HepG2 (cell line): Measurements from ENCODE around the gene ZNF548. TPM values are rescaled to one million over a fixed set of nuclear protein-coding genes. Genes with fewer than 3 reads are reported as not detected.

Experiments
- ATAD3A ChIP-seq: sonication (generic); formaldehyde crosslinking; IDR thresholded peaks from 2 replicates; pipeline ENCODE4 v1.4.0; 2020; ENCODE audit warnings: missing genetic modification reagents
- CEBPG ChIP-seq: IDR thresholded peaks from 2 replicates; pipeline ENCODE4 v1.6.1; 2016
- EEA1 ChIP-seq: sonication (generic); formaldehyde crosslinking; IDR thresholded peaks from 2 replicates; pipeline ENCODE4 v1.5.1; 2020; ENCODE audit warnings: mild to moderate bottlenecking, missing genetic modification reagents, borderline replicate concordance
- SPEN ChIP-seq: sonication (generic); formaldehyde crosslinking; IDR thresholded peaks from 2 replicates; pipeline ENCODE4 v1.5.1; 2020; ENCODE audit warnings: low read depth, mild to moderate bottlenecking, missing genetic modification reagents
- SRF ChIP-seq: IDR thresholded peaks from 2 replicates; pipeline ENCODE4 v1.6.1; 2011; ENCODE audit warnings: mild to moderate bottlenecking, low read depth, low read length, moderate library complexity
- TFDP1 ChIP-seq: IDR thresholded peaks from 2 replicates; pipeline ENCODE4 v1.6.1; 2016; ENCODE audit warnings: missing compliant biosample characterization, missing genetic modification reagents, borderline replicate concordance
- ZBTB4 ChIP-seq: sonication (generic); formaldehyde crosslinking; IDR thresholded peaks from 2 replicates; pipeline ENCODE4 v1.4.0; 2020; ENCODE audit warnings: missing genetic modification reagents, mild to moderate bottlenecking, borderline replicate concordance
- ZNF737 ChIP-seq: sonication (generic); formaldehyde crosslinking; IDR thresholded peaks from 2 replicates; pipeline ENCODE4 v1.5.0; 2020; ENCODE audit warnings: missing genetic modification reagents, mild to moderate bottlenecking, borderline replicate concordance
- ZNF772 ChIP-seq: sonication (generic); formaldehyde crosslinking; IDR thresholded peaks from 2 replicates; pipeline ENCODE4 v1.5.0; 2020; ENCODE audit warnings: mild to moderate bottlenecking, missing genetic modification reagents
- ZNF816 ChIP-seq: sonication (generic); formaldehyde crosslinking; IDR thresholded peaks from 2 replicates; pipeline ENCODE4 v1.8.0; 2022; ENCODE audit warnings: missing genetic modification reagents, mild to moderate bottlenecking, borderline replicate concordance
- polyA plus RNA-seq, 8 experiments: library from polyadenylated mRNA; depleted of rRNA in 3 of 8; stranded (reverse) in 7 of 8; unstranded in 1 of 8; fragments of >200 nt; fragmentation: Illumina TruSeq in 4 of 8; extraction: Trizol in 4 of 8; gene quantifications; 2 replicates each; pipeline versions ENCODE4 v1.2.1 to v1.2.3, GENCODE V29; 2011 to 2016; ENCODE audit warnings: low read depth in 4 of 8, missing spikeins in 1 of 8, mixed read lengths in 1 of 8; ENCODE audit not compliant: insufficient read depth in 1 of 8
- total RNA-seq, 5 experiments: library from RNA; depleted of rRNA; stranded (reverse); fragments of >200 nt; fragmentation: Illumina TruSeq; extraction: Trizol; gene quantifications; 2 replicates each; pipeline ENCODE4 v1.2.3, GENCODE V29; 2016; ENCODE audit warnings: low read depth in 1 of 5
- TF ChIP-seq, protein P1 (sequence below): sonication (generic); formaldehyde crosslinking; IDR thresholded peaks from 2 replicates; pipeline ENCODE4 v1.5.1; 2020; ENCODE audit warnings: missing genetic modification reagents, mild to moderate bottlenecking, borderline replicate concordance
- TF ChIP-seq, protein P2 (sequence below): sonication (generic); formaldehyde crosslinking; IDR thresholded peaks from 2 replicates; pipeline ENCODE4 v1.4.0; 2020; ENCODE audit warnings: missing genetic modification reagents
- TF ChIP-seq, protein P3 (sequence below): IDR thresholded peaks from 2 replicates; pipeline ENCODE4 v1.6.1; 2016; ENCODE audit warnings: missing compliant biosample characterization, missing genetic modification reagents, borderline replicate concordance

Gene ZNF548
- total and polyA plus RNA-seq, 2 of the 13 experiments (the other 11 are each of a cell fraction or from before 2014, with no cell fraction given): 19.6 to 24.9 TPM

DNA sequence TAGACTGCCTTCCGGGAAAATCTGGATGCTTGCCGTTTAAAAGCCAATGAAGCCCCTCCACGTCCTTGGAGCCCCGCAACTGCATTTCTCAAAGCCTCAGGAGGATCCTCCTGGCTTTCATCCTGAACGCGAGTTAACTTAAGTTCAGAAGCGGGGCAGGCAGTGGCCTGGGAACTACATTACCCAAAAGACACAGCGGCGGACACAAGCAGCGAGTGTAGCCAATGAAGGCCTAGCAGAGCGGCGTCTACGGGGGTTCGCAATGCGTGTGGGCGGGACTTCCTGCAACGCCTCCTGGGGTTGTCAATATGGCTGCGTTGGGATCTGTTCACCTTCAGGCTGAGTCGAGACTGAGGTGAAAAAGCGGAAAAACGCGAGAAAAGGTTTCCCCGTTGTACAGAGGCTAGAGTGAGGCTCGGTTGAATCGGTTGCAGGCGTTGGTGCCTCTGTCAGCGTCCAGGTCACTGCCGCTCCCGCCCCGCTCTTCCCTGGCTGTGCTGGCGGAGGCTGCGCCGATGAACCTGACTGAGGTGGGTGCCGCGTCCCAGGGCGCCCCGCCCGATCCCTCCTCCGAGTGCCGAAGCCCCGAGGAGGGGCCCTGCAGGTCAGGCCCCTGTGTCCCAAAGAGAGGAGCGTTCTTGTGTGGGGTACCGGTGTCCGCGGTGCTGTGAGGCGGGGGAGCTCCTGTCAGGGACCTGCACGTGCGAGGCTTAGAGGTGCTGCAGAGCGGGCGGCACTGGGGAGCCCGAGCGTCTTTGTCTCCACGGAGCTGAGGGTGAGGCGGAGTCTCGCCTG is 21.4 kb downstream of the ZNF548 start, which contains the start of gene ZNF17 (continued):
- TF ChIP-seq ZBTB4 (CRISPR knock-in tag) (peak; percentile 80; the same call in 1 of the 2 replicates), CEBPG (no peak), ZNF772 (CRISPR knock-in tag) (peak; percentile 83; the same call in 1 of the 2 replicates), ZNF737 (CRISPR knock-in tag) (no peak), TFDP1 (0 out of 2 replicates have a peak, but pooled peaks have one; percentile 39), ATAD3A (no peak), ZNF816 (CRISPR knock-in tag) (no peak), SRF (no peak), EEA1 (CRISPR knock-in tag) (no peak), SPEN (CRISPR knock-in tag) (peak; percentile 82)
- TF ChIP-seq, protein P1, sequence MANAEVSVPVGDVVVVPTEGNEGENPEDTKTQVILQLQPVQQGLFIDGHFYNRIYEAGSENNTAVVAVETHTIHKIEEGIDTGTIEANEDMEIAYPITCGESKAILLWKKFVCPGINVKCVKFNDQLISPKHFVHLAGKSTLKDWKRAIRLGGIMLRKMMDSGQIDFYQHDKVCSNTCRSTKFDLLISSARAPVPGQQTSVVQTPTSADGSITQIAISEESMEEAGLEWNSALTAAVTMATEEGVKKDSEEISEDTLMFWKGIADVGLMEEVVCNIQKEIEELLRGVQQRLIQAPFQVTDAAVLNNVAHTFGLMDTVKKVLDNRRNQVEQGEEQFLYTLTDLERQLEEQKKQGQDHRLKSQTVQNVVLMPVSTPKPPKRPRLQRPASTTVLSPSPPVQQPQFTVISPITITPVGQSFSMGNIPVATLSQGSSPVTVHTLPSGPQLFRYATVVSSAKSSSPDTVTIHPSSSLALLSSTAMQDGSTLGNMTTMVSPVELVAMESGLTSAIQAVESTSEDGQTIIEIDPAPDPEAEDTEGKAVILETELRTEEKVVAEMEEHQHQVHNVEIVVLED (CRISPR knock-in tag): peak; percentile 100
- TF ChIP-seq, protein P2, sequence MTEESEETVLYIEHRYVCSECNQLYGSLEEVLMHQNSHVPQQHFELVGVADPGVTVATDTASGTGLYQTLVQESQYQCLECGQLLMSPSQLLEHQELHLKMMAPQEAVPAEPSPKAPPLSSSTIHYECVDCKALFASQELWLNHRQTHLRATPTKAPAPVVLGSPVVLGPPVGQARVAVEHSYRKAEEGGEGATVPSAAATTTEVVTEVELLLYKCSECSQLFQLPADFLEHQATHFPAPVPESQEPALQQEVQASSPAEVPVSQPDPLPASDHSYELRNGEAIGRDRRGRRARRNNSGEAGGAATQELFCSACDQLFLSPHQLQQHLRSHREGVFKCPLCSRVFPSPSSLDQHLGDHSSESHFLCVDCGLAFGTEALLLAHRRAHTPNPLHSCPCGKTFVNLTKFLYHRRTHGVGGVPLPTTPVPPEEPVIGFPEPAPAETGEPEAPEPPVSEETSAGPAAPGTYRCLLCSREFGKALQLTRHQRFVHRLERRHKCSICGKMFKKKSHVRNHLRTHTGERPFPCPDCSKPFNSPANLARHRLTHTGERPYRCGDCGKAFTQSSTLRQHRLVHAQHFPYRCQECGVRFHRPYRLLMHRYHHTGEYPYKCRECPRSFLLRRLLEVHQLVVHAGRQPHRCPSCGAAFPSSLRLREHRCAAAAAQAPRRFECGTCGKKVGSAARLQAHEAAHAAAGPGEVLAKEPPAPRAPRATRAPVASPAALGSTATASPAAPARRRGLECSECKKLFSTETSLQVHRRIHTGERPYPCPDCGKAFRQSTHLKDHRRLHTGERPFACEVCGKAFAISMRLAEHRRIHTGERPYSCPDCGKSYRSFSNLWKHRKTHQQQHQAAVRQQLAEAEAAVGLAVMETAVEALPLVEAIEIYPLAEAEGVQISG (CRISPR knock-in tag): peak; percentile 90
- TF ChIP-seq, protein P3, sequence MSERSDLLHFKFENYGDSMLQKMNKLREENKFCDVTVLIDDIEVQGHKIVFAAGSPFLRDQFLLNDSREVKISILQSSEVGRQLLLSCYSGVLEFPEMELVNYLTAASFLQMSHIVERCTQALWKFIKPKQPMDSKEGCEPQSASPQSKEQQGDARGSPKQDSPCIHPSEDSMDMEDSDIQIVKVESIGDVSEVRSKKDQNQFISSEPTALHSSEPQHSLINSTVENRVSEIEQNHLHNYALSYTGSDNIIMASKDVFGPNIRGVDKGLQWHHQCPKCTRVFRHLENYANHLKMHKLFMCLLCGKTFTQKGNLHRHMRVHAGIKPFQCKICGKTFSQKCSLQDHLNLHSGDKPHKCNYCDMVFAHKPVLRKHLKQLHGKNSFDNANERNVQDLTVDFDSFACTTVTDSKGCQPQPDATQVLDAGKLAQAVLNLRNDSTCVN (CRISPR knock-in tag): 0 out of 2 replicates have a peak, but pooled peaks have one; percentile 39
